H1 (cell line): ENCODE data around the gene CADM2. TPM values are rescaled to one million over a fixed set of nuclear protein-coding genes. Genes with fewer than 3 reads are reported as not detected.

Experiments
- CTCF ChIA-PET: fragments of 300-600 bp; sonication (Branson Sonifier 250); formaldehyde crosslinking; loops from one replicate; lab custom pipeline; 2021; ENCODE audit not compliant: partially characterized antibody; lab: Charles Lee
- POLR2A ChIA-PET: fragments of 300-600 bp; sonication (Branson Sonifier 250); formaldehyde crosslinking; loops from one replicate; lab custom pipeline; 2021; ENCODE audit warnings: inconsistent platforms; ENCODE audit not compliant: partially characterized antibody; lab: Charles Lee
- DNase-seq, 2 experiments: peaks; one replicate each; pipeline versions ENCODE4 v3.0.0 to v3.0.0-alpha.2; 2010 to 2022; ENCODE audit warnings: low spot score in 2 of 2, low read depth in 1 of 2, mixed read lengths in 1 of 2
- FAIRE-seq: peaks from 2 replicates; lab custom pipeline; 2011; peaks lifted over from hg19 to GRCh38; lab: Jason Lieb, UNC
- H2AFZ ChIP-seq: 2 replicates; pipeline ENCODE4 v1.8.1; 2012; ENCODE audit warnings: low read length, inconsistent platforms
- H2AK5ac ChIP-seq: 2 replicates; pipeline ENCODE4 v1.6.1; 2013; ENCODE audit warnings: low read depth, low read length
- H2BK120ac ChIP-seq: replicated peaks from 2 replicates; pipeline ENCODE3; 2013; ENCODE audit warnings: low read depth, low read length, inconsistent platforms
- H2BK12ac ChIP-seq: 2 replicates; pipeline ENCODE4 v1.6.1; 2013; ENCODE audit warnings: low read depth, low read length
- H2BK15ac ChIP-seq: 2 replicates; pipeline ENCODE4 v1.6.1; 2013; ENCODE audit warnings: low read length
- H2BK20ac ChIP-seq: 2 replicates; pipeline ENCODE4 v1.6.1; 2013; ENCODE audit warnings: low read length
- H2BK5ac ChIP-seq: 2 replicates; pipeline ENCODE4 v1.6.1; 2013; ENCODE audit warnings: low read depth, low read length
- H3K14ac ChIP-seq: 2 replicates; pipeline ENCODE4 v1.6.1; 2013; ENCODE audit warnings: inconsistent platforms; ENCODE audit not compliant: insufficient read length
- H3K18ac ChIP-seq: 2 replicates; pipeline ENCODE4 v1.6.1; 2013; ENCODE audit warnings: low read length; ENCODE audit errors: extremely low read depth
- H3K23ac ChIP-seq: 2 replicates; pipeline ENCODE4 v1.6.1; 2013; ENCODE audit warnings: inconsistent platforms; ENCODE audit not compliant: insufficient read length
- H3K23me2 ChIP-seq: 2 replicates; pipeline ENCODE4 v1.6.1; 2013; ENCODE audit warnings: low read depth, low read length
- H3K27ac ChIP-seq: 2 replicates; pipeline ENCODE4 v1.6.1; 2011; ENCODE audit warnings: low read depth, low read length, inconsistent platforms
- H3K27me3 ChIP-seq, 4 experiments: replicated peaks in 1 of 4; 1 replicate in 1 of 4; 2 replicates in 3 of 4; pipeline versions ENCODE4 v1.6.1 to v1.8.1; 2011 to 2013; ENCODE audit warnings: low read length in 3 of 4, mild to moderate bottlenecking in 3 of 4, inconsistent platforms in 2 of 4, mixed read lengths in 2 of 4, moderate library complexity in 1 of 4; ENCODE audit not compliant: control insufficient read depth in 3 of 4, insufficient read depth in 3 of 4; ENCODE audit errors: extremely low read depth in 1 of 4
- H3K36me3 ChIP-seq, 4 experiments: 2 replicates each; pipeline versions ENCODE4 v1.6.1 to v1.8.1; 2011 to 2013; ENCODE audit warnings: mild to moderate bottlenecking in 4 of 4, low read length in 3 of 4, moderate library complexity in 2 of 4, control low read depth in 1 of 4, inconsistent platforms in 1 of 4; ENCODE audit not compliant: insufficient read depth in 4 of 4, control insufficient read depth in 2 of 4
- H3K4ac ChIP-seq: replicated peaks from 2 replicates; pipeline ENCODE3; 2013; ENCODE audit warnings: low read length, low read depth, mixed read lengths, inconsistent platforms; ENCODE audit not compliant: insufficient read length
- H3K4me1 ChIP-seq, 4 experiments: replicated peaks in 1 of 4; 1 replicate in 1 of 4; 2 replicates in 3 of 4; pipeline versions ENCODE4 v1.6.1 to v1.8.1; 2011 to 2013; ENCODE audit warnings: low read length in 3 of 4, inconsistent platforms in 2 of 4, mixed read lengths in 1 of 4; ENCODE audit not compliant: insufficient read depth in 4 of 4, control insufficient read depth in 3 of 4
- H3K4me2 ChIP-seq, 2 experiments: 2 replicates each; pipeline versions ENCODE4 v1.6.1 to v1.8.1; 2011 to 2013; ENCODE audit warnings: low read depth in 2 of 2, low read length in 2 of 2, control low read depth in 1 of 2, inconsistent platforms in 1 of 2, mild to moderate bottlenecking in 1 of 2; ENCODE audit not compliant: insufficient read depth in 1 of 2
- H3K4me3 ChIP-seq, 4 experiments: fragments of 200-600, 300-600 bp in 1 of 4; sonication (generic), shearing (Covaris generic), sonication (Bioruptor Twin) in 1 of 4; 2 replicates each; pipeline versions ENCODE4 v1.5.1 to v1.8.1; 2011 to 2016; ENCODE audit warnings: low read length in 4 of 4, low read depth in 3 of 4, control low read depth in 2 of 4, inconsistent platforms in 2 of 4, mild to moderate bottlenecking in 2 of 4, mixed read lengths in 1 of 4, moderate library complexity in 1 of 4; ENCODE audit not compliant: insufficient read depth in 2 of 4; ENCODE audit errors: extremely low read depth in 1 of 4
- H3K56ac ChIP-seq: replicated peaks from 2 replicates; pipeline ENCODE3; 2013; ENCODE audit warnings: low read depth, mild to moderate bottlenecking, mixed read lengths, low read length, inconsistent platforms; ENCODE audit not compliant: insufficient read length
- H3K79me1 ChIP-seq: 2 replicates; pipeline ENCODE4 v1.6.1; 2013; ENCODE audit warnings: low read depth, low read length, control low read depth
- H3K79me2 ChIP-seq, 2 experiments: 2 replicates each; pipeline versions ENCODE4 v1.6.1 to v1.8.1; 2012 to 2013; ENCODE audit warnings: low read length in 2 of 2, mild to moderate bottlenecking in 2 of 2, inconsistent platforms in 1 of 2; ENCODE audit not compliant: insufficient read depth in 2 of 2, control insufficient read depth in 1 of 2
- H3K9ac ChIP-seq, 4 experiments: replicated peaks in 1 of 4; 1 replicate in 1 of 4; 2 replicates in 3 of 4; pipeline versions ENCODE4 v1.6.1 to v1.8.1; 2011 to 2013; ENCODE audit warnings: low read depth in 3 of 4, low read length in 3 of 4, control low read depth in 2 of 4, mild to moderate bottlenecking in 2 of 4, moderate library complexity in 2 of 4, inconsistent platforms in 1 of 4; ENCODE audit errors: extremely low read depth in 1 of 4
- H3K9me3 ChIP-seq, 2 experiments: 2 replicates each; pipeline versions ENCODE4 v1.6.1 to v1.8.1; 2012 to 2013; ENCODE audit warnings: mild to moderate bottlenecking in 2 of 2, moderate library complexity in 2 of 2, control low read depth in 1 of 2, inconsistent platforms in 1 of 2, low read depth in 1 of 2, low read length in 1 of 2, mixed read lengths in 1 of 2; ENCODE audit not compliant: insufficient read depth in 2 of 2
- H4K20me1 ChIP-seq, 2 experiments: replicated peaks in 1 of 2; 2 replicates each; pipeline versions ENCODE3 to v1.8.1; 2011 to 2013; ENCODE audit warnings: inconsistent platforms in 2 of 2, low read length in 2 of 2, mild to moderate bottlenecking in 1 of 2; ENCODE audit not compliant: insufficient read depth in 2 of 2, control insufficient read depth in 1 of 2
- H4K5ac ChIP-seq: 2 replicates; pipeline ENCODE4 v1.6.1; 2013; ENCODE audit warnings: low read length, low read depth, mixed read lengths, inconsistent platforms; ENCODE audit not compliant: insufficient read length
- H4K8ac ChIP-seq: 2 replicates; pipeline ENCODE4 v1.8.0; 2013; ENCODE audit warnings: mild to moderate bottlenecking, moderate library complexity, low read length, inconsistent platforms; ENCODE audit not compliant: insufficient read depth; ENCODE audit errors: extremely low read depth
- H4K91ac ChIP-seq: replicated peaks from 2 replicates; pipeline ENCODE3; 2013; ENCODE audit warnings: low read length, mixed read lengths, inconsistent platforms; ENCODE audit not compliant: insufficient read length
- HDAC2 ChIP-seq, 2 experiments: fragments of 300-600 bp in 1 of 2; sonication (generic) in 1 of 2; IDR thresholded peaks; 2 replicates each; pipeline ENCODE4 v1.6.1; 2011 to 2012; ENCODE audit warnings: low read depth in 2 of 2, low read length in 2 of 2, mild to moderate bottlenecking in 2 of 2, moderate library complexity in 2 of 2, borderline replicate concordance in 1 of 2, inconsistent platforms in 1 of 2
- WGBS, 2 experiments: shearing (Covaris generic) in 1 of 2; methylation state at CpG; one replicate each; pipeline versions ENCODE4 v1.1.6 to v1.1.7; 2013 to 2015; ENCODE audit warnings: low lambda C conversion rate in 2 of 2, mixed read lengths in 2 of 2, inconsistent platforms in 1 of 2, low coverage in 1 of 2, missing lambda C conversion rate in 1 of 2; ENCODE audit not compliant: insufficient replicate concordance in 2 of 2, insufficient coverage in 1 of 2, insufficient read length in 1 of 2; ENCODE audit errors: extremely low coverage in 1 of 2, missing lambda C conversion rate in 1 of 2; 5-methylcytosine and 5-hydroxymethylcytosine counted together
- polyA plus RNA-seq, 7 experiments: library from polyadenylated mRNA; depleted of rRNA in 3 of 7; stranded (reverse) in 5 of 7; unstranded in 2 of 7; fragments of >200 nt in 5 of 7; fragments of 200-250 nt in 2 of 7; gene quantifications; 1 replicate in 5 of 7; 2 replicates in 1 of 7; 4 replicates in 1 of 7; pipeline versions ENCODE4 v1.2.1 to v1.2.3, GENCODE V29; 2011 to 2013; ENCODE audit warnings: missing spikeins in 2 of 7, mixed read lengths in 2 of 7
- total RNA-seq: library from RNA; stranded (reverse); fragmentation: NEBNext Ultra II Directional; extraction: Animal tissue kit (Norgen Biotek cat#: 25700); gene quantifications from 2 replicates; pipeline ENCODE4 v1.2.1, GENCODE V29; 2021

CADM2 gene
- total and polyA plus RNA-seq, 2 of the 8 experiments (the other 6 are each of a cell fraction or from before 2014, with no cell fraction given), result 14.9 to 20.9 TPM

- no peak overlapping the region for H2BK20ac ChIP-seq
- H2BK12ac ChIP-seq, result no peak overlapping the region
- H4K5ac ChIP-seq, result no peak overlapping the region
- no peaks in the 10 kb centered on the region for H3K23me2 ChIP-seq
- H4K8ac ChIP-seq, result no peak overlapping the region
- no peak overlapping the region for H3K27ac ChIP-seq
- no peaks in the 10 kb centered on the region for H3K9me3 ChIP-seq
- H3K4ac ChIP-seq, result no peak overlapping the region
- H3K36me3 ChIP-seq, result no peaks in the 10 kb centered on the region
- H2AFZ ChIP-seq, result no peak overlapping the region
- no peak overlapping the region for H2BK15ac ChIP-seq
- TF ChIP-seq HDAC2 (IDR thresholded peaks at IDR 0.05; ENCODE audit: borderline replicate concordance in 1 of 2, low read depth in 2 of 2, low read length in 2 of 2), result no peak
- TF ChIP-seq, all 59 proteins: peak for 0
- Histone ChIP-seq H3K79me2 (no peaks in the 10 kb centered on the region), H4K91ac (no peak overlapping the region), H3K4me2 (no peak overlapping the region), H2BK120ac (no peak overlapping the region), H2AK5ac (no peak overlapping the region), H3K9ac (no peak overlapping the region), H3K23ac (no peak overlapping the region), H3K18ac (no peak overlapping the region), H3K14ac (no peak overlapping the region), H3K27me3 (no peaks in the 10 kb centered on the region), H3K79me1 (no peaks in the 10 kb centered on the region), H3K4me1 (peaks cover 0 to 4% (median 0%) of the 10 kb centered on the region in 4 experiments; a peak in 1 of 7 replicates), H4K20me1 (no peaks in the 10 kb centered on the region), H2BK5ac (no peak overlapping the region), H3K56ac (no peak overlapping the region), H3K4me3 (no peak overlapping the region)
- WGBS, 2 experiments, result 91% methylated on average over 5 of the region's 5 CpGs; no CpG with 5 or more reads in 1 of the 2 experiments
- ChIA-PET POLR2A (no interaction called here), CTCF (interaction anchor here (0.6 kb wide), 1 partner anchor 1649 kb away, joined by 3 read pairs; no protein-coding TSS in a partner anchor)
- no peak for FAIRE-seq
- no peak for DNase-seq
Observed at GRCh38 chr3:85258326-85258725, 299.5 kb downstream of the CADM2 start.
